ENCODE data around the gene JDP2. TPM values are rescaled to one million over a fixed set of nuclear protein-coding genes. Genes with fewer than 3 reads are reported as not detected.

JDP2 gene
- total RNA-seq, 2 experiments from 2014 or later: 2.6 to 2.9 TPM

DNA sequence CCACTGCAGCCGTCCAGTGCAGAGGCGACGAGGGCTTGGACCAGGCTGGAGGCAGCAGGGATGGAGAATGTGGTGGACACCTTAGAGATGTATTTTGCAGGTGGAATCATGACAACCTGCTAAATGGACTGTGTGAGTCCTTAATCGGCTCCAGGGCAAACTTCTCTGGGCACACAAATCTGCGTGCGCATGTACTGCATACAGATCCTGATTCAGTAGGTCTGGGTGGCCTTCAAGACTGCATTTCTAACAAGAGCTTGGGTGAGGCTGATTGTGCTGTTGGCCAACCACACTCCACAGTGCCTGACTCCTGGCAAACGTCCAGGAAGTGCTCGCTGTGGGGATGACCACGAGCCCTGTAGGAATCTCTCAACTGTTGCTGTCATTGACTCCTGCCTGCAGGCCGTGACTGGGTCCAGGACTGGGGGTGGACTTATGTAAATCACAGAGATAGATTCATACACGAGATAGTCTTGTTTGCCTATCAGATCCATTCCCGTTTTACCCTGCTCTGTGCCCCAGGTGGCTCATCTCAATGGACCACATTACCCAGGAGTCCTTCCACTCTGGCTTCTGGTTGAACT lies 27.2 kb downstream of the JDP2 start:
- H3K36me3 Mint-ChIP-seq (ENCODE audit: low read depth): no peaks in the 10 kb centered on the region
- ChIA-PET CTCF (interaction anchor here (1.5 to 1.7 kb wide), 3 partner anchors 143 to 153 kb away, joined by 4 to 5 read pairs (median 4); no protein-coding TSS in a partner anchor), POLR2A (no interaction called here)
- no peak for DNase-seq
- no peaks in the 10 kb centered on the region for H3K27me3 Mint-ChIP-seq
- peaks cover 17% of the 10 kb centered on the region for H3K4me1 Mint-ChIP-seq
- H3K9me3 Mint-ChIP-seq: no peaks in the 10 kb centered on the region
- H3K4me3 Mint-ChIP-seq: no peak overlapping the region
- no peak overlapping the region for H3K27ac Mint-ChIP-seq

DNA sequence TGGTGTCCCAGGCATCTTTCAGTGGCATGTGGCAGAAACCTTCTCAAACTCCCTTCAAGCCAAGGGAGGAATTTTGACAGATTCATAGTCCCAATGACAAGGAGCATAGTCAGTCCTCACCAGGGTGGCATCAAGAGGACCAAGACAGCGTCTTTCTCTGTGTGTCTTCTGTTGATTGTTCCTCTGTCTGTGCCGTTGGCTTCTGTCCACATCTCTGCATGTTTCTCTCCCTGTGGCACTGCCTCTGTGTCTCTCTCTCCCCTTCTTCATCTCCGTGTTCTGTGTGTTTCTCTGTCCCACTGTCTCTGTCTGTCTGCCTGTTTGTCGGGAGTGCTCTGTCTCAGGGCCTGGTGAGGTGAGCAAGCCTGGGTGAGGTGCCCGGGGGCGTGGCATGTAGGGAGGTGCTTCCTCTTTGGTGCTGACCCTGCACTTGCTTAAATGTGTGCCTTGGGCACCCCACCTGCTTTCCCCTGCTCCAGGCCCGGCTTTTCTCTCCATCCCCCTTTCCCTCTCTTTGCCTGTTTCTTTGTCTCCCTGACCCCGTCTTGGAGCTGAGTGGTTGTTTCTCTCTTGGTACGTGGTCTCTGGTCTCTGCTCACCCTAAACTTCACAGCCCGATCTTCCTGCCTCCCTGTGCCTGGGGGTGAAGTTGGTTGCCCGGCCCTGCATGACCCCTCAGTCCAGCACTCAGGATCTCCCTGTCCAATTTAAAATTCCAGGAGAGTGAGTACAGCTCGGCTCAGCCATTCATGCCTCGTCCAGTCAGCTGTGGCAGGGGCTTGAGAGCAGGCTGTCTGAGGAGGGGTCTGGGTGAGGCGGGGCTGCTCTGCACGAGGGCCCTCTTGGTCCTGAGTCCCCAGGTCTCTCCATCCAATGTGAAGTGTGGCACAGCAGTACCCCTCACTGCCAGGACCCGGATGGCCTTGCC lies 28.5 kb downstream of the JDP2 start:
- no peak for DNase-seq
- ChIA-PET CTCF (no interaction called here), POLR2A (no interaction called here)
- H3K27ac Mint-ChIP-seq: no peak overlapping the region
- H3K4me3 Mint-ChIP-seq: no peak overlapping the region
- no peaks in the 10 kb centered on the region for H3K27me3 Mint-ChIP-seq
- no peaks in the 10 kb centered on the region for H3K36me3 Mint-ChIP-seq (ENCODE audit: low read depth)
- peaks cover 17% of the 10 kb centered on the region for H3K4me1 Mint-ChIP-seq
- no peaks in the 10 kb centered on the region for H3K9me3 Mint-ChIP-seq

- no peak for DNase-seq
- Mint-ChIP-seq H3K27me3 (no peaks in the 10 kb centered on the region), H3K4me3 (no peak overlapping the region), H3K4me1 (peaks cover 17% of the 10 kb centered on the region), H3K27ac (no peak overlapping the region), H3K36me3 (ENCODE audit: low read depth) (no peaks in the 10 kb centered on the region), H3K9me3 (no peaks in the 10 kb centered on the region)
- ChIA-PET POLR2A (interaction anchor here (1.9 kb wide), 1 partner anchor 8 kb away, joined by 5 read pairs; no protein-coding TSS in a partner anchor), CTCF (no interaction called here)
Observed at GRCh38 chr14:75456997-75457335, 29.1 kb downstream of the JDP2 start.

DNA sequence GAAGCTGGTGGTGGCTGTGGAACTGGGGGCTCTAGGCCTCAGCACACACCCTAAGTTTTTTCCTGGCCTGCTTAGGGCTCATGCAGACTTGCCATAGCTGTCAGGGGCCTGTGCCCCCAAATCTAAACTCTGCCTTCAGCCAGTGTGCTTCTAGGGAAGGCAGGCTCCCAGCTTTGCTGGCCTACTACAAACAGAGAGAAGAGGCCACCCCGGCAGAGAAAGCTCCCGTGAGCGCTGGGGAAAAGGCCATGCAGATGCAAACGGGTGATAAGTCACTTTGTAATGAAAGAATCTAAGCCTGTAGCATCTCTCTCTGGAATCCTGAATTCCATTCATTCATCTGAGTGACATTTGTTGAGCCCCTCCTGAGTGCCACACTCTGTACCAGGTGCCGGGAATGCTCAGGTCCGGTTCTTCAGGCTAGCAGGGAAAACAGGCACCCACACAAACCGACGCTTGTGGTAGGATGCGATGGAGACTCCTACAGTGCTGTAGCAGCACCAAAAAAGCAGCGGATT lies 29.9 kb downstream of the JDP2 start:
- H3K9me3 Mint-ChIP-seq: no peaks in the 10 kb centered on the region
- ChIA-PET POLR2A (interaction anchor here (1.9 kb wide), 1 partner anchor 9 kb away, joined by 5 read pairs; no protein-coding TSS in a partner anchor), CTCF (no interaction called here)
- no peaks in the 10 kb centered on the region for H3K36me3 Mint-ChIP-seq (ENCODE audit: low read depth)
- H3K27ac Mint-ChIP-seq: no peak overlapping the region
- DNase-seq: no peak
- H3K4me1 Mint-ChIP-seq: peaks cover 17% of the 10 kb centered on the region
- no peaks in the 10 kb centered on the region for H3K27me3 Mint-ChIP-seq
- no peak overlapping the region for H3K4me3 Mint-ChIP-seq

GRCh38 chr14:75458305-75458704 lies 30.5 kb downstream of the JDP2 start:
- no peaks in the 10 kb centered on the region for H3K9me3 Mint-ChIP-seq
- H3K4me3 Mint-ChIP-seq: no peak overlapping the region
- no peaks in the 10 kb centered on the region for H3K27me3 Mint-ChIP-seq
- POLR2A ChIA-PET: interaction anchor here (1.9 kb wide), 1 partner anchor 9 kb away, joined by 5 read pairs; no protein-coding TSS in a partner anchor
- CTCF ChIA-PET: interaction anchor here (1.6 kb wide), 1 partner anchor 30 kb away, joined by 4 read pairs; no protein-coding TSS in a partner anchor
- DNase-seq: no peak
- H3K27ac Mint-ChIP-seq: peak overlapping the region; percentile 21
- no peaks in the 10 kb centered on the region for H3K36me3 Mint-ChIP-seq (ENCODE audit: low read depth)
- H3K4me1 Mint-ChIP-seq: peaks cover 17% of the 10 kb centered on the region

GRCh38 chr14:75459099-75459741 lies 31.4 kb downstream of the JDP2 start:
- H3K27ac Mint-ChIP-seq: peak overlapping the region; percentile 58
- ChIA-PET CTCF (interaction anchor here (1.6 kb wide), 1 partner anchor 29 kb away, joined by 4 read pairs; no protein-coding TSS in a partner anchor), POLR2A (interaction anchor here (1.9 kb wide), 1 partner anchor 10 kb away, joined by 5 read pairs; no protein-coding TSS in a partner anchor)
- no peaks in the 10 kb centered on the region for H3K36me3 Mint-ChIP-seq (ENCODE audit: low read depth)
- H3K4me3 Mint-ChIP-seq: no peak overlapping the region
- peaks cover 13% of the 10 kb centered on the region for H3K4me1 Mint-ChIP-seq
- H3K9me3 Mint-ChIP-seq: no peaks in the 10 kb centered on the region
- no peaks in the 10 kb centered on the region for H3K27me3 Mint-ChIP-seq
- peak; percentile 45 for DNase-seq

- no peak for DNase-seq
- CTCF ChIA-PET: interaction anchor here (1.6 kb wide), 1 partner anchor 29 kb away, joined by 4 read pairs; no protein-coding TSS in a partner anchor
- Mint-ChIP-seq H3K4me3 (no peak overlapping the region), H3K36me3 (ENCODE audit: low read depth) (no peaks in the 10 kb centered on the region), H3K27ac (no peak overlapping the region), H3K9me3 (no peaks in the 10 kb centered on the region), H3K27me3 (no peaks in the 10 kb centered on the region), H3K4me1 (peaks cover 13% of the 10 kb centered on the region)
- POLR2A ChIA-PET: no interaction called here
Observed at GRCh38 chr14:75459791-75460190, 32.0 kb downstream of the JDP2 start.

- Mint-ChIP-seq H3K36me3 (ENCODE audit: low read depth) (no peaks in the 10 kb centered on the region), H3K4me3 (no peak overlapping the region), H3K27ac (no peak overlapping the region), H3K27me3 (no peaks in the 10 kb centered on the region), H3K9me3 (no peaks in the 10 kb centered on the region), H3K4me1 (peaks cover 13% of the 10 kb centered on the region)
- ChIA-PET CTCF (no interaction called here), POLR2A (no interaction called here)
- DNase-seq: no peak
Observed at GRCh38 chr14:75460394-75460793, 32.6 kb downstream of the JDP2 start.

GRCh38 chr14:75461303-75461702 lies 33.5 kb downstream of the JDP2 start:
- Mint-ChIP-seq H3K27me3 (no peaks in the 10 kb centered on the region), H3K4me1 (peaks cover 11% of the 10 kb centered on the region), H3K36me3 (ENCODE audit: low read depth) (no peaks in the 10 kb centered on the region), H3K4me3 (no peak overlapping the region), H3K9me3 (no peaks in the 10 kb centered on the region), H3K27ac (no peak overlapping the region)
- POLR2A ChIA-PET: no interaction called here
- no peak for DNase-seq
- CTCF ChIA-PET: no interaction called here

DNA sequence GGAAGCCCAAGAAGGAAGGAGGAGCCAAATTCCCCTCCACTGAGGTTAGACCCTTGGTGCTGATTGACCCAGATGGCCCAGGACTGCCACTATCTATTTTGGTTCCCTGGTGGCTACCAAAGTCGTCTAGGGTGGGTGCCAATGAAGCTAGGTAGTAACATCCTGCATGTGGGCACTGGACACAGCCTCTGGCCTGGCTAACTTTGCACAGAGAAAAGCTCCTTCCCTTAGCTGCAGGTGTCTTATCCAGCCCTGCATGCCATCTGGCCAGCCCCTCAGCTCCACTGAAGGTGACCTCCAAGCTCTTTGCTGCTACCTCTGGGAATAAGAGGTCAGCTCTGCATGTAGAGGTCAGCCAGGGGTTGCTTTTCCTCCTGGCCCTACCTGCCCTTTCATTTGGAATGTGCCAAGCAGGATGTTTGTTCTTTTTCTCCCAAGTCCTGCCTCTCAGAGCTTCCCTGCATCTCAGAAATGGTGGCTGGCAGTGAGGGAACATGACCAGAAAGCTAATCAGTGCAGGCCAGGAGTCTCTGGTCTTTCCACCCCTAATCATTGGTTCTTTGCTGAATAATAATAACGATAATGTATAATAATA lies 34.0 kb downstream of the JDP2 start:
- POLR2A ChIA-PET: no interaction called here
- no peaks in the 10 kb centered on the region for H3K36me3 Mint-ChIP-seq (ENCODE audit: low read depth)
- DNase-seq: no peak
- H3K27ac Mint-ChIP-seq: no peak overlapping the region
- no peaks in the 10 kb centered on the region for H3K9me3 Mint-ChIP-seq
- no peaks in the 10 kb centered on the region for H3K27me3 Mint-ChIP-seq
- peaks cover 16% of the 10 kb centered on the region for H3K4me1 Mint-ChIP-seq
- H3K4me3 Mint-ChIP-seq: no peak overlapping the region
- CTCF ChIA-PET: no interaction called here

DNA sequence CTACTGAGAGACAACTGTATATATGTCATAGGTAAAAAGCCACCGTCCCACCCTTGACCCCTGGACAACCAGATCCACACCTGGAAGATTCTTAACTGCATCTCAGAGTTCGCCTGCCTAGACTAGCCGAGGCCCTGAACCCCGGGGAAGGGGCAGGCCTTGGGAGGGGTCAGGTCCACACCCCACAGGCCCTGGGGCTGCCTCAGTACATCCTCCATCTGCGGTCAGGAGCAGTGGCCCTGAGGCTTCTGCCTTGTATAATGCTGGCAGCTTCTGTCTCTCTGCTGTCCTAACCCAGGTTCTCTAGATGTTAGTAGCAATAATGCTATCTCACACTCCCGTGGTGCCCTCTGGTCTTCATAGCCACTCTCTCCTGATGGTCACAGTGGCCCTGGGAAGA lies 36.8 kb downstream of the JDP2 start:
- no peaks in the 10 kb centered on the region for H3K36me3 Mint-ChIP-seq (ENCODE audit: low read depth)
- no peak overlapping the region for H3K4me3 Mint-ChIP-seq
- H3K27me3 Mint-ChIP-seq: no peaks in the 10 kb centered on the region
- H3K4me1 Mint-ChIP-seq: peaks cover 6% of the 10 kb centered on the region
- DNase-seq: no peak
- no peak overlapping the region for H3K27ac Mint-ChIP-seq
- ChIA-PET POLR2A (no interaction called here), CTCF (interaction anchor here (0.6 kb wide), 1 partner anchor 156 kb away, joined by 3 read pairs; no protein-coding TSS in a partner anchor)
- no peaks in the 10 kb centered on the region for H3K9me3 Mint-ChIP-seq

GRCh38 chr14:75467763-75468162 lies 39.9 kb downstream of the JDP2 start:
- no peaks in the 10 kb centered on the region for H3K9me3 Mint-ChIP-seq
- H3K27me3 Mint-ChIP-seq: no peaks in the 10 kb centered on the region
- CTCF ChIA-PET: no interaction called here
- no peak overlapping the region for H3K27ac Mint-ChIP-seq
- no peak overlapping the region for H3K4me3 Mint-ChIP-seq
- no peak for DNase-seq
- no peaks in the 10 kb centered on the region for H3K36me3 Mint-ChIP-seq (ENCODE audit: low read depth)
- POLR2A ChIA-PET: no interaction called here
- H3K4me1 Mint-ChIP-seq: peaks cover 4% of the 10 kb centered on the region

- ChIA-PET CTCF (no interaction called here), POLR2A (no interaction called here)
- H3K36me3 Mint-ChIP-seq (ENCODE audit: low read depth): no peaks in the 10 kb centered on the region
- no peaks in the 10 kb centered on the region for H3K9me3 Mint-ChIP-seq
- no peak for DNase-seq
- H3K4me1 Mint-ChIP-seq: peaks cover 4% of the 10 kb centered on the region
- H3K4me3 Mint-ChIP-seq: no peak overlapping the region
- no peaks in the 10 kb centered on the region for H3K27me3 Mint-ChIP-seq
- no peak overlapping the region for H3K27ac Mint-ChIP-seq
Observed at GRCh38 chr14:75469164-75469563, 41.3 kb downstream of the JDP2 start.

All from activated CD4-positive, alpha-beta memory T cell treated with anti-CD3 and anti-CD28 coated beads, Interleukin-2, amount 10 ng/mL, durations not matched to agents 7 days and 5 days (primary cell).